22Rv1 (cell line): ENCODE results near the gene BTD.

ENCODE experiments used
- CTCF ChIP-seq: fragments of 450-650 bp; IDR thresholded peaks from 2 replicates; pipeline ENCODE4 v1.5.1; 2017; ENCODE audit warnings: mild to moderate bottlenecking
- ZFX ChIP-seq: fragments of 450-650 bp; IDR thresholded peaks from 2 replicates; pipeline ENCODE4 v1.6.1; 2017; ENCODE audit warnings: antibody characterized with exemption, borderline replicate concordance

DNA sequence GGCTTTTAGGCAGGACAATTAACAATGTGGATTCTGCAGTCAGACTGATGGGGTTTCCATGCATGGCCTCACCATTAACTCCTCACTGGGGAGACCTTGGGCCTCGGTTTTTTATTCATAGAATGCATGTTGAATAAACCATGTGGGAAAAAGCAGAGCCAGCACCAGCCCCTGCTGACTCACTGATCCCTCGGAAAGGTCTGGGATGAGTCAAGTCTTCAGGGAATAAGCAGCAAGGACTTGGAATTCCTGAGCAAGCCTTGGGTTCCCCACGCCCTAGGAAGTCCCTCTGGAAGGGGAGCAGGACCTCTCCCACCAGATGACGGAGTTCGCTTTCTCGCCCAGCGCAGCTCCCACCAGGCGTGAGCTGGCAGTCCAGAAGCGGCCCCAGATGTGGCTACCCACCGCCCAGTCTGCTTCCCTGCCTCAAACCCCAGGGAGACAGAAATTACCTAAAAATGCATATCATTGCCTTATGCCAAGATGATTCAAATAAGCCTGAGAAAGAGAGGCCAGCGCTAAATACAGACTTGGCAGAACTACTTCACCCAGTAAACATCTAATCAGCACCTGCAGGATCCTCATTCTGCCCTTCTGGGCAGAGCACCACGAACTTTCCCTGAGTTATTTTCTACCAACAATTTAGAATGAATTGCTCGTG lies 45.4 kb downstream of the BTD start:
- no peak for TF ChIP-seq CTCF
- TF ChIP-seq ZFX, result no peak
